Mesenchymal stem cell (in vitro differentiated cells and primary cell): ENCODE results near the gene ERC2.

Experiments used
- DNase-seq: peaks from one replicate; pipeline ENCODE4 v3.0.0-alpha.2; 2013
- H2AFZ ChIP-seq: one replicate; pipeline ENCODE4 v1.6.1; 2013; ENCODE audit warnings: low read depth, mild to moderate bottlenecking, control low read depth, inconsistent platforms, low read length, moderate library complexity
- H2AK5ac ChIP-seq: 2 replicates; pipeline ENCODE4 v1.6.1; 2013; ENCODE audit warnings: low read length, moderate library complexity, mild to moderate bottlenecking, inconsistent platforms; ENCODE audit not compliant: severe bottlenecking
- H2BK120ac ChIP-seq: one replicate; pipeline ENCODE4 v1.6.1; 2013; ENCODE audit warnings: low read depth, mild to moderate bottlenecking, inconsistent platforms, low read length, moderate library complexity
- H2BK12ac ChIP-seq, 2 experiments: one replicate each; pipeline ENCODE4 v1.6.1; 2013; ENCODE audit warnings: inconsistent platforms in 2 of 2, low read length in 2 of 2, mild to moderate bottlenecking in 2 of 2, moderate library complexity in 2 of 2, control low read depth in 1 of 2
- H2BK15ac ChIP-seq: one replicate; pipeline ENCODE4 v1.6.1; 2013; ENCODE audit warnings: mild to moderate bottlenecking, low read depth, inconsistent platforms; ENCODE audit not compliant: poor library complexity, severe bottlenecking
- H2BK5ac ChIP-seq: 2 replicates; pipeline ENCODE4 v1.6.1; 2013; ENCODE audit warnings: low read depth, mild to moderate bottlenecking, low read length, control low read depth, inconsistent platforms; ENCODE audit not compliant: poor library complexity, severe bottlenecking
- H3K14ac ChIP-seq, 2 experiments: one replicate each; pipeline ENCODE4 v1.6.1; 2013; ENCODE audit warnings: inconsistent platforms in 2 of 2, low read length in 2 of 2, control low read depth in 1 of 2, mild to moderate bottlenecking in 1 of 2, moderate library complexity in 1 of 2
- H3K18ac ChIP-seq, 2 experiments: one replicate each; pipeline ENCODE4 v1.6.1; 2013; ENCODE audit warnings: inconsistent platforms in 2 of 2, low read length in 2 of 2, control low read depth in 1 of 2, low read depth in 1 of 2, mild to moderate bottlenecking in 1 of 2
- H3K23ac ChIP-seq, 2 experiments: one replicate each; pipeline ENCODE4 v1.6.1; 2013; ENCODE audit warnings: inconsistent platforms in 2 of 2, low read length in 2 of 2, mild to moderate bottlenecking in 2 of 2, moderate library complexity in 2 of 2, control low read depth in 1 of 2
- H3K27ac ChIP-seq: 2 replicates; pipeline ENCODE4 v1.5.1; 2013; ENCODE audit warnings: mild to moderate bottlenecking, moderate library complexity, low read length, control low read depth, inconsistent platforms; ENCODE audit not compliant: poor library complexity, severe bottlenecking
- H3K27me3 ChIP-seq, 2 experiments: 2 replicates each; pipeline versions ENCODE4 v1.6.1 to v1.7.0; 2013; ENCODE audit warnings: low read length in 2 of 2, mild to moderate bottlenecking in 2 of 2, moderate library complexity in 2 of 2, control low read depth in 1 of 2, inconsistent platforms in 1 of 2; ENCODE audit not compliant: control insufficient read depth in 1 of 2, insufficient read depth in 1 of 2
- H3K36me3 ChIP-seq, 2 experiments: 2 replicates each; pipeline versions ENCODE4 v1.6.1 to v1.7.0; 2013; ENCODE audit warnings: low read length in 2 of 2, control low read depth in 1 of 2, inconsistent platforms in 1 of 2, low read depth in 1 of 2, mild to moderate bottlenecking in 1 of 2; ENCODE audit not compliant: insufficient read depth in 2 of 2, control insufficient read depth in 1 of 2
- H3K4ac ChIP-seq, 2 experiments: one replicate each; pipeline ENCODE4 v1.6.1; 2013; ENCODE audit warnings: inconsistent platforms in 2 of 2, low read length in 2 of 2, mild to moderate bottlenecking in 2 of 2, moderate library complexity in 2 of 2, control low read depth in 1 of 2, low read depth in 1 of 2
- H3K4me1 ChIP-seq: 2 replicates; pipeline ENCODE4 v1.6.1; 2013; ENCODE audit warnings: low read depth, low read length, control low read depth; ENCODE audit not compliant: control insufficient read depth, insufficient read depth
- H3K4me2 ChIP-seq: 2 replicates; pipeline ENCODE4 v1.6.1; 2013; ENCODE audit warnings: low read length, mild to moderate bottlenecking, inconsistent platforms; ENCODE audit not compliant: poor library complexity, severe bottlenecking
- H3K4me3 ChIP-seq, 2 experiments: 2 replicates each; pipeline versions ENCODE4 v1.5.1 to v1.7.0; 2013; ENCODE audit warnings: low read length in 2 of 2, mild to moderate bottlenecking in 2 of 2, control low read depth in 1 of 2, low read depth in 1 of 2; ENCODE audit not compliant: insufficient read depth in 1 of 2
- H3K79me1 ChIP-seq: replicated peaks from 2 replicates; pipeline ENCODE4 v1.6.1; 2013; ENCODE audit warnings: mild to moderate bottlenecking, control low read depth, low read length, inconsistent platforms; ENCODE audit not compliant: poor library complexity, severe bottlenecking
- H3K9ac ChIP-seq: 2 replicates; pipeline ENCODE4 v1.7.0; 2013; ENCODE audit warnings: mild to moderate bottlenecking, low read length, moderate library complexity
- H3K9me3 ChIP-seq: 2 replicates; pipeline ENCODE4 v1.7.0; 2013; ENCODE audit warnings: mild to moderate bottlenecking, low read length; ENCODE audit not compliant: control insufficient read depth
- H4K8ac ChIP-seq: one replicate; pipeline ENCODE4 v1.6.1; 2013; ENCODE audit warnings: inconsistent platforms, mild to moderate bottlenecking, low read length, moderate library complexity
- H4K91ac ChIP-seq: one replicate; pipeline ENCODE4 v1.6.1; 2013; ENCODE audit warnings: mild to moderate bottlenecking, low read length, inconsistent platforms
- WGBS: methylation state at CpG from one replicate; pipeline ENCODE4 v1.1.7; 2013; ENCODE audit warnings: mixed read lengths; 5-methylcytosine and 5-hydroxymethylcytosine counted together

Gene ERC2

GRCh38 chr3:56115199-56115598 lies 353.1 kb downstream of the ERC2 start:
- whole genome bisulfite sequencing: 58% methylated on average over 2 of the region's 2 CpGs
- Histone ChIP-seq H3K27ac (no peak overlapping the region), H3K36me3 (no peaks in the 10 kb centered on the region), H2AK5ac (no peak overlapping the region), H3K14ac (no peak overlapping the region), H3K4me2 (no peak overlapping the region), H3K4me1 (no peaks in the 10 kb centered on the region), H2AFZ (no peak overlapping the region), H3K9ac (no peak overlapping the region), H2BK12ac (no peak overlapping the region), H3K79me1 (no peaks in the 10 kb centered on the region), H3K27me3 (no peaks in the 10 kb centered on the region), H3K23ac (no peak overlapping the region), H3K4me3 (no peak overlapping the region), H3K18ac (no peak overlapping the region), H2BK15ac (no peak overlapping the region), H3K4ac (no peak overlapping the region), H4K91ac (no peak overlapping the region), H4K8ac (no peak overlapping the region), H2BK120ac (no peak overlapping the region), H3K9me3 (peaks cover 4% of the 10 kb centered on the region), H2BK5ac (no peak overlapping the region)
- DNase-seq: no peak

DNA sequence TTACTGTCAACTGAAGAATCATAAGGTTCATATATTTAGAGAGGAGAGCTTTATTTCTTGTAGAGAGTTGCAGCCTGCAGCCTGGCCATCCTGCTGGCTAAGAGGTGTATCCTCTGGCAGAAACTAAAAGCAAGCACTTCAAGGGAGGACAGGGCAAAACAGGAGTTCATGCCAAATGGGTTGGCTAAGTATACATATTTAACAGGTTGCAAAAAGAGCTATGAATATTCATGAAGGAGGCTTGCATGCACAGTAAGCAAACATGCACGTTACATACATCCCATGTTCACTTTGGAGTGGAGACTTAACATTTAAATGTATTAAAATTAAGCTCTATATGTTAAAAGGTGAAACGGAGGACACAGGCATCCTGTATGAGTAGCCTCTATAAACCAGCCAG lies 354.4 kb downstream of the ERC2 start:
- 95% methylated on average over 2 of the region's 2 CpGs for WGBS
- no peak overlapping the region for H2BK15ac ChIP-seq
- H3K4me3 ChIP-seq: no peak overlapping the region
- no peak overlapping the region for H3K14ac ChIP-seq
- no peak overlapping the region for H3K18ac ChIP-seq
- H3K27ac ChIP-seq: no peak overlapping the region
- H4K8ac ChIP-seq: no peak overlapping the region
- no peaks in the 10 kb centered on the region for H3K36me3 ChIP-seq
- no peak overlapping the region for H3K4ac ChIP-seq
- H3K9me3 ChIP-seq: peaks cover 4% of the 10 kb centered on the region
- H3K79me1 ChIP-seq: no peaks in the 10 kb centered on the region
- no peaks in the 10 kb centered on the region for H3K4me1 ChIP-seq
- no peak overlapping the region for H2AFZ ChIP-seq
- H3K27me3 ChIP-seq: no peaks in the 10 kb centered on the region
- H2BK12ac ChIP-seq: no peak overlapping the region
- H3K23ac ChIP-seq: no peak overlapping the region
- H3K4me2 ChIP-seq: no peak overlapping the region
- no peak overlapping the region for H2AK5ac ChIP-seq
- no peak overlapping the region for H4K91ac ChIP-seq
- no peak for DNase-seq
- no peak overlapping the region for H3K9ac ChIP-seq
- no peak overlapping the region for H2BK120ac ChIP-seq
- H2BK5ac ChIP-seq: no peak overlapping the region

- Histone ChIP-seq H4K91ac (no peak overlapping the region), H3K4me3 (no peak overlapping the region), H3K4me2 (no peak overlapping the region), H2AK5ac (no peak overlapping the region), H4K8ac (no peak overlapping the region), H3K14ac (no peak overlapping the region), H3K4me1 (no peaks in the 10 kb centered on the region), H2BK12ac (no peak overlapping the region), H3K36me3 (no peaks in the 10 kb centered on the region), H3K18ac (no peak overlapping the region), H3K9me3 (peaks cover 4% of the 10 kb centered on the region), H3K23ac (no peak overlapping the region), H3K79me1 (no peaks in the 10 kb centered on the region), H3K27me3 (no peaks in the 10 kb centered on the region), H3K4ac (no peak overlapping the region), H2BK15ac (no peak overlapping the region), H3K9ac (no peak overlapping the region), H2AFZ (no peak overlapping the region), H2BK120ac (no peak overlapping the region), H3K27ac (no peak overlapping the region), H2BK5ac (no peak overlapping the region)
- DNase-seq: no peak
- no CpG with 5 or more reads among the region's 1 CpG for WGBS
These were observed 355.0 kb downstream of the ERC2 start for GRCh38 chr3:56113231-56113630.

DNA sequence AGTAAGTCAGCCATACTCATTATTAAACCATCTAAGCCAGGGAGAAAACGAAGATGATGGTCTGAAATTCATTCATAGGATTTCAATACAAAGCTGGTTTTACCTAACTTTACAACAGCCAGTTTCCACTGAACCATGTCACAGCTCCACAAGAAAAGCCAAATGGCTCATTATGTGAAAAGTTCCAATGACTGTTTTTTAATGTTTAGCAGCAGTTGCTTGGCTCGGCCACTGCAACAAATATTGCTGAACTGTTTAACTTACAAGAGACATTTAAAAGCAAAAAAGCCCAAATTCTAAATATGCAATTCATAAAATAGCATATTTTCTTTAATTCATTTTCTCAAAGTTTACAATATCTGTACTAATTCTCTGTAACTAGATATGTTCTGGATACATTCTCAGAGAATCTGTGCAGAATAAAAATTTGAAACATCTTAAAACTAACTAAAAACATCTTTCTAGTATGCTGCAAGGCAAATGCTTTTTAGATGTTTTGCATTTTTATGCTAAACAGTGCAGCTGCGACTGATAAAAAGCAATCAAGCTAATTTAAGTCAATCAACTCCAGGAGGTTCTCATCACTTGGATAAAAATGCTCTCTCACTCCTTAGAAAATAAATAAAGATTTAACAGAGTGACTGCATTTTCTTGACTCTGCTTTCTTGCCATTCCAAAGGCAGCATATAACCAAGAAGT lies 356.5 kb downstream of the ERC2 start:
- DNase-seq: no peak
- Histone ChIP-seq H3K4me1 (no peaks in the 10 kb centered on the region), H4K91ac (no peak overlapping the region), H3K79me1 (no peaks in the 10 kb centered on the region), H3K36me3 (no peaks in the 10 kb centered on the region), H3K23ac (no peak overlapping the region), H3K27me3 (no peaks in the 10 kb centered on the region), H3K4ac (no peak overlapping the region), H2AFZ (no peak overlapping the region), H2BK12ac (no peak overlapping the region), H3K9me3 (peaks cover 4% of the 10 kb centered on the region), H3K27ac (no peak overlapping the region), H2AK5ac (no peak overlapping the region), H3K9ac (no peak overlapping the region), H2BK5ac (no peak overlapping the region), H2BK120ac (no peak overlapping the region), H2BK15ac (no peak overlapping the region), H3K18ac (no peak overlapping the region), H3K4me3 (no peak overlapping the region), H4K8ac (no peak overlapping the region), H3K4me2 (no peak overlapping the region), H3K14ac (no peak overlapping the region)
- WGBS: 73% methylated on average over 3 of the region's 3 CpGs
